WTC11 (cell line): ENCODE results near the gene STAT1.

ENCODE experiments used
- ATF3 ChIP-seq: sonication (generic); formaldehyde crosslinking; conservative IDR thresholded peaks from 2 replicates; pipeline ENCODE4 v1.8.1; 2022; ENCODE audit warnings: mild to moderate bottlenecking, missing genetic modification reagents
- CREB1 ChIP-seq: sonication (generic); formaldehyde crosslinking; IDR thresholded peaks from 2 replicates; pipeline ENCODE4 v1.8.0; 2023; ENCODE audit warnings: mild to moderate bottlenecking, missing genetic modification reagents
- CTCF ChIP-seq: fragments of 200-600 bp; IDR thresholded peaks from 2 replicates; pipeline ENCODE4 v1.8.0; 2022; ENCODE audit warnings: antibody characterized with exemption
- FOXP1 ChIP-seq: sonication (generic); formaldehyde crosslinking; IDR thresholded peaks from 2 replicates; pipeline ENCODE4 v1.8.0; 2022; ENCODE audit warnings: missing genetic modification reagents, mild to moderate bottlenecking, moderate library complexity, borderline replicate concordance
- GABPB1 ChIP-seq: sonication (generic); formaldehyde crosslinking; IDR thresholded peaks from 2 replicates; pipeline ENCODE4 v1.8.1; 2023; ENCODE audit warnings: mild to moderate bottlenecking, missing genetic modification reagents
- IRF1 ChIP-seq: sonication (generic); formaldehyde crosslinking; IDR thresholded peaks from 2 replicates; pipeline ENCODE4 v1.8.0; 2023; ENCODE audit warnings: missing genetic modification reagents
- RELA ChIP-seq: sonication (generic); formaldehyde crosslinking; IDR thresholded peaks from 2 replicates; pipeline ENCODE4 v1.8.1; 2022; ENCODE audit warnings: missing genetic modification reagents, mild to moderate bottlenecking, borderline replicate concordance
- TEAD4 ChIP-seq: sonication (generic); formaldehyde crosslinking; IDR thresholded peaks from 2 replicates; pipeline ENCODE4 v1.8.0; 2022; ENCODE audit warnings: mild to moderate bottlenecking, missing genetic modification reagents

- no peak for TF ChIP-seq CTCF
- TF ChIP-seq GABPB1 (CRISPR knock-in tag), result no peak
- no peak for TF ChIP-seq IRF1 (CRISPR knock-in tag)
- no peak for TF ChIP-seq CREB1 (CRISPR knock-in tag)
- no peak for TF ChIP-seq RELA (CRISPR knock-in tag)
- TF ChIP-seq FOXP1, result no peak
- TF ChIP-seq ATF3 (CRISPR knock-in tag), result no peak
- TF ChIP-seq TEAD4 (CRISPR knock-in tag), result no peak
Measured at GRCh38 chr2:191063584-191063983, 49.6 kb upstream of the STAT1 start.
